Liver (tissue), 9 donors: Measurements from ENCODE around the gene ZDHHC9. TPM values are rescaled to one million over a fixed set of nuclear protein-coding genes. Genes with fewer than 3 reads are reported as not detected.

Experiments
- DNase-seq: peaks from one replicate; pipeline ENCODE4 v3.0.0-alpha.2; 2017; ENCODE audit warnings: low spot score
- H3K27ac ChIP-seq, 2 donors: one replicate each; pipeline ENCODE4 v1.7.0; 2013; ENCODE audit warnings: inconsistent platforms in 2 of 2, low read length in 2 of 2, control low read depth in 1 of 2, low read depth in 1 of 2, mild to moderate bottlenecking in 1 of 2
- H3K27me3 ChIP-seq, 4 donors: one replicate each; pipeline versions ENCODE4 v1.6.1 to v1.7.0; 2013; ENCODE audit warnings: low read length in 3 of 4, inconsistent platforms in 1 of 4, mild to moderate bottlenecking in 1 of 4, moderate library complexity in 1 of 4; ENCODE audit not compliant: control insufficient read depth in 4 of 4, insufficient read depth in 4 of 4
- H3K36me3 ChIP-seq, 4 donors: one replicate each; pipeline versions ENCODE4 v1.6.1 to v1.7.0; 2013; ENCODE audit warnings: low read length in 3 of 4, mild to moderate bottlenecking in 3 of 4, low read depth in 1 of 4, moderate library complexity in 1 of 4; ENCODE audit not compliant: control insufficient read depth in 4 of 4, insufficient read depth in 3 of 4
- H3K4me1 ChIP-seq, 4 donors: one replicate each; pipeline versions ENCODE4 v1.6.1 to v1.7.0; 2013; ENCODE audit warnings: low read length in 3 of 4, mild to moderate bottlenecking in 3 of 4, moderate library complexity in 1 of 4; ENCODE audit not compliant: control insufficient read depth in 4 of 4, insufficient read depth in 4 of 4
- H3K4me3 ChIP-seq, 3 donors: one replicate each; pipeline versions ENCODE4 v1.6.1 to v1.7.0; 2013; ENCODE audit warnings: low read length in 3 of 3, control low read depth in 1 of 3, low read depth in 1 of 3, mild to moderate bottlenecking in 1 of 3
- H3K9ac ChIP-seq, 2 donors: one replicate each; pipeline ENCODE4 v1.7.0; 2013; ENCODE audit warnings: low read length in 2 of 2, mild to moderate bottlenecking in 2 of 2, moderate library complexity in 2 of 2, control low read depth in 1 of 2, low read depth in 1 of 2
- H3K9me3 ChIP-seq, 4 donors: one replicate each; pipeline versions ENCODE4 v1.6.1 to v1.7.0; 2013; ENCODE audit warnings: low read length in 3 of 4; ENCODE audit not compliant: control insufficient read depth in 4 of 4
- EGR1 ChIP-seq, 2 donors: IDR thresholded peaks; 2 replicates each; pipeline ENCODE4 v1.6.1; 2016 to 2018; ENCODE audit warnings: antibody characterized with exemption in 2 of 2, low read depth in 2 of 2
- FOXA1 ChIP-seq: IDR thresholded peaks from 2 replicates; pipeline ENCODE4 v1.6.1; 2016; ENCODE audit warnings: antibody characterized with exemption
- FOXA2 ChIP-seq: IDR thresholded peaks from 2 replicates; pipeline ENCODE4 v1.6.1; 2016; ENCODE audit warnings: antibody characterized with exemption
- GABPA ChIP-seq, 2 donors: IDR thresholded peaks in 1 of 2; conservative IDR thresholded peaks in 1 of 2; 2 replicates each; pipeline ENCODE4 v1.6.1; 2016; ENCODE audit warnings: antibody characterized with exemption in 2 of 2, mild to moderate bottlenecking in 1 of 2, moderate library complexity in 1 of 2
- HNF4A ChIP-seq, 2 donors: conservative IDR thresholded peaks; 2 replicates each; pipeline ENCODE4 v1.6.1; 2016; ENCODE audit warnings: antibody characterized with exemption in 2 of 2, mild to moderate bottlenecking in 2 of 2
- JUND ChIP-seq, 2 donors: IDR thresholded peaks; 2 replicates each; pipeline ENCODE4 v1.6.1; 2016; ENCODE audit warnings: antibody characterized with exemption in 2 of 2
- NR2F2 ChIP-seq: IDR thresholded peaks from 2 replicates; pipeline ENCODE4 v1.6.1; 2016; ENCODE audit warnings: antibody characterized with exemption
- RAD21 ChIP-seq, 2 donors: IDR thresholded peaks; 2 replicates each; pipeline ENCODE4 v1.6.1; 2016; ENCODE audit warnings: antibody characterized with exemption in 2 of 2, mild to moderate bottlenecking in 2 of 2
- SP1 ChIP-seq: IDR thresholded peaks from 2 replicates; pipeline ENCODE4 v1.6.1; 2018; ENCODE audit warnings: antibody characterized with exemption, mild to moderate bottlenecking
- TAF1 ChIP-seq: conservative IDR thresholded peaks from 2 replicates; pipeline ENCODE4 v1.6.1; 2016; ENCODE audit warnings: antibody characterized with exemption, mild to moderate bottlenecking
- YY1 ChIP-seq: IDR thresholded peaks from 2 replicates; pipeline ENCODE4 v1.6.1; 2016; ENCODE audit warnings: antibody characterized with exemption, mild to moderate bottlenecking
- WGBS: extraction: QIAGEN DNeasy Blood & Tissue Kit; methylation state at CpG from one replicate; pipeline ENCODE4 v1.1.7; 2013; 5-methylcytosine and 5-hydroxymethylcytosine counted together
- polyA plus RNA-seq, 2 donors: library from polyadenylated mRNA; stranded (reverse) in 1 of 2; unstranded in 1 of 2; fragments of 200-250 nt in 1 of 2; fragments of >200 nt in 1 of 2; fragmentation: Nextera tagmentation in 1 of 2; extraction: Ambion mirVana in 1 of 2; gene quantifications; one replicate each; pipeline versions ENCODE4 v1.2.1 to v1.2.3, GENCODE V29; 2013 to 2015
- total RNA-seq, 2 donors: library from RNA; depleted of rRNA; stranded (reverse); fragments of >200 nt; gene quantifications; one replicate each; pipeline ENCODE4 v1.2.3, GENCODE V29; 2014
- TF ChIP-seq, protein P1 (sequence below): IDR thresholded peaks from 2 replicates; pipeline ENCODE4 v1.6.1; 2016; ENCODE audit warnings: antibody characterized with exemption, mild to moderate bottlenecking
- TF ChIP-seq, protein P2 (sequence below): IDR thresholded peaks from 2 replicates; pipeline ENCODE4 v1.6.1; 2016; ENCODE audit warnings: antibody characterized with exemption
- TF ChIP-seq, protein P3 (sequence below): fragments of 150-350 bp; IDR thresholded peaks from 2 replicates; pipeline ENCODE4 v1.5.1; 2017; ENCODE audit warnings: improper control_type of control experiment, low read depth, low read length; ENCODE audit not compliant: missing input control
- TF ChIP-seq, protein P4 (sequence below): IDR thresholded peaks from 2 replicates; pipeline ENCODE4 v1.6.1; 2016; ENCODE audit warnings: antibody characterized with exemption
- TF ChIP-seq, protein P5 (sequence below): IDR thresholded peaks from 2 replicates; pipeline ENCODE4 v1.6.1; 2016; ENCODE audit warnings: antibody characterized with exemption
- donor health status: healthy.
- donor health status: healthy.
- donor health status: healthy.
- donor health status: healthy.
- donor health status: healthy.

The ZDHHC9 gene
- total and polyA plus RNA-seq, 4 donors = 10.2 to 26.8 (median 24.3) TPM

DNA sequence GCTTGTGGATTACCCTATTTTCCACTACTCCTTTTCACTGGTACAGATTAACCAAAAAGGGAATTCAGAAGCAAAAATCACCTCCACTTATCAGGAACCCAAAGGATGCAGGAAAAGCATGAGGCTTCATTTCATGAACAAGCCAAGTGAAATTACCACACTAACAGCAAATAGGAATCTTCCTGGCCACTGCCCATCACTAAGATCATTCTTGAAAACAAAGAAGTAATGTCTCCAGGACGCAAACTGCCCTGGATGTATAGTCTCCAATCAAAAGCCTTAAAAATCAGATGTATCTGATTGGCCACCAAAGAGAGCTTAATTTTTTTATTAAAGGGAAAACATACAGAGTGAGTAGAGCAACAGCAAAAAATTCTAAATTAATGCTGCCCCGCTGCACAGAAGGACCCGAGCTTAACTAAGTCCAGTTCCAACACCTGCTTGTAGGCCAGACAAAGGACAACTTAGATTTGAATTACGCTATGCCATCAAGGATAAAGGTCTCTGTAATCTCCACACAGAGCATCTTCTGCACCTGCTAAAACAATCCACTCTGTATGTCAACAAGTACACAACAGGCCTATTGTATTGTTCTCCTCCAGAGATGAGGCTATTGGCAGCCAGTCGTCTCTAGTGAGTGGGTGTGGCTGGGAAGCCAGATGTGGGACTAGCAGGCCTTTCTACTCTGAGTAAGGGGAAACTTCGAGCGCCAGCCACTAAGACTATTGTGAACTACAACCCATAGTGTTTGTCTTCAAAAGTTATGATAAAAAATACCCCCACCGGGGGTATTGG is 12.4 kb downstream of the ZDHHC9 start:
- Histone ChIP-seq H3K36me3 (peaks cover 0 to 8% (median 1%) of the 10 kb centered on the region in 4 donors), H3K27ac (no peak overlapping the region), H3K9ac (no peak overlapping the region), H3K27me3 (no peaks in the 10 kb centered on the region), H3K9me3 (no peaks in the 10 kb centered on the region), H3K4me3 (no peak overlapping the region), H3K4me1 (peaks cover 0 to 1% (median under 1%) of the 10 kb centered on the region in 4 donors)
- TF ChIP-seq TAF1 (no peak), FOXA2 (no peak), JUND (IDR thresholded peaks at IDR 0.05) (no peak), NR2F2 (no peak), GABPA (IDR thresholded peaks at IDR 0.05 in 1 of 2, conservative IDR thresholded peaks at IDR 0.05 in 1 of 2) (no peak), EGR1 (IDR thresholded peaks at IDR 0.05; ENCODE audit: low read depth in 2 of 2) (no peak), HNF4A (conservative IDR thresholded peaks at IDR 0.05) (no peak), SP1 (no peak), FOXA1 (no peak), RAD21 (IDR thresholded peaks at IDR 0.05) (no peak)
- TF ChIP-seq, protein P1, sequence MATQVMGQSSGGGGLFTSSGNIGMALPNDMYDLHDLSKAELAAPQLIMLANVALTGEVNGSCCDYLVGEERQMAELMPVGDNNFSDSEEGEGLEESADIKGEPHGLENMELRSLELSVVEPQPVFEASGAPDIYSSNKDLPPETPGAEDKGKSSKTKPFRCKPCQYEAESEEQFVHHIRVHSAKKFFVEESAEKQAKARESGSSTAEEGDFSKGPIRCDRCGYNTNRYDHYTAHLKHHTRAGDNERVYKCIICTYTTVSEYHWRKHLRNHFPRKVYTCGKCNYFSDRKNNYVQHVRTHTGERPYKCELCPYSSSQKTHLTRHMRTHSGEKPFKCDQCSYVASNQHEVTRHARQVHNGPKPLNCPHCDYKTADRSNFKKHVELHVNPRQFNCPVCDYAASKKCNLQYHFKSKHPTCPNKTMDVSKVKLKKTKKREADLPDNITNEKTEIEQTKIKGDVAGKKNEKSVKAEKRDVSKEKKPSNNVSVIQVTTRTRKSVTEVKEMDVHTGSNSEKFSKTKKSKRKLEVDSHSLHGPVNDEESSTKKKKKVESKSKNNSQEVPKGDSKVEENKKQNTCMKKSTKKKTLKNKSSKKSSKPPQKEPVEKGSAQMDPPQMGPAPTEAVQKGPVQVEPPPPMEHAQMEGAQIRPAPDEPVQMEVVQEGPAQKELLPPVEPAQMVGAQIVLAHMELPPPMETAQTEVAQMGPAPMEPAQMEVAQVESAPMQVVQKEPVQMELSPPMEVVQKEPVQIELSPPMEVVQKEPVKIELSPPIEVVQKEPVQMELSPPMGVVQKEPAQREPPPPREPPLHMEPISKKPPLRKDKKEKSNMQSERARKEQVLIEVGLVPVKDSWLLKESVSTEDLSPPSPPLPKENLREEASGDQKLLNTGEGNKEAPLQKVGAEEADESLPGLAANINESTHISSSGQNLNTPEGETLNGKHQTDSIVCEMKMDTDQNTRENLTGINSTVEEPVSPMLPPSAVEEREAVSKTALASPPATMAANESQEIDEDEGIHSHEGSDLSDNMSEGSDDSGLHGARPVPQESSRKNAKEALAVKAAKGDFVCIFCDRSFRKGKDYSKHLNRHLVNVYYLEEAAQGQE = no peak
- TF ChIP-seq, protein P2, sequence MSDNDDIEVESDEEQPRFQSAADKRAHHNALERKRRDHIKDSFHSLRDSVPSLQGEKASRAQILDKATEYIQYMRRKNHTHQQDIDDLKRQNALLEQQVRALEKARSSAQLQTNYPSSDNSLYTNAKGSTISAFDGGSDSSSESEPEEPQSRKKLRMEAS = no peak
- TF ChIP-seq, protein P3, sequence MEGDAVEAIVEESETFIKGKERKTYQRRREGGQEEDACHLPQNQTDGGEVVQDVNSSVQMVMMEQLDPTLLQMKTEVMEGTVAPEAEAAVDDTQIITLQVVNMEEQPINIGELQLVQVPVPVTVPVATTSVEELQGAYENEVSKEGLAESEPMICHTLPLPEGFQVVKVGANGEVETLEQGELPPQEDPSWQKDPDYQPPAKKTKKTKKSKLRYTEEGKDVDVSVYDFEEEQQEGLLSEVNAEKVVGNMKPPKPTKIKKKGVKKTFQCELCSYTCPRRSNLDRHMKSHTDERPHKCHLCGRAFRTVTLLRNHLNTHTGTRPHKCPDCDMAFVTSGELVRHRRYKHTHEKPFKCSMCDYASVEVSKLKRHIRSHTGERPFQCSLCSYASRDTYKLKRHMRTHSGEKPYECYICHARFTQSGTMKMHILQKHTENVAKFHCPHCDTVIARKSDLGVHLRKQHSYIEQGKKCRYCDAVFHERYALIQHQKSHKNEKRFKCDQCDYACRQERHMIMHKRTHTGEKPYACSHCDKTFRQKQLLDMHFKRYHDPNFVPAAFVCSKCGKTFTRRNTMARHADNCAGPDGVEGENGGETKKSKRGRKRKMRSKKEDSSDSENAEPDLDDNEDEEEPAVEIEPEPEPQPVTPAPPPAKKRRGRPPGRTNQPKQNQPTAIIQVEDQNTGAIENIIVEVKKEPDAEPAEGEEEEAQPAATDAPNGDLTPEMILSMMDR = no peak
- WGBS = 85% methylated on average over 8 of the region's 8 CpGs
- no peak for DNase-seq

DNA sequence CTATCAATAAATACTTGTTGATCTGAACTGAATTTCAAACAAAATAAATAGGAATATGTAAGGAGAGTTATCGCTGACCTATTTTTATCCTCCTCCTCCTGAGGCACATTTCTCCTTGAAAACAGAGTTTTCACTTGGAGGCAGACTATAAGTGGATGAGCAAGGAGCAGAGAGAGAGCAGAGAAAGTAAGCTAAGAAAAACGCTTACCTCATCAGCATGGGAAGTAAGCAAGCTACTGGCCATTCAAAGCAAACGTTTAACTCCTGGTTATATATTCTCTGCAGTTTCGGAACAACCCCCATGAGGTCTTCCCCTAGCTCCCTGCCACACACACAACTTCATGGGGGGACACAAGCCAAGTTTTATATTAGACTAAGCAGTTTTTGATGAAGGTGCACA is 13.2 kb downstream of the ZDHHC9 start:
- H3K4me3 ChIP-seq = no peak overlapping the region
- no peak for DNase-seq
- H3K9me3 ChIP-seq = no peaks in the 10 kb centered on the region
- no peak overlapping the region for H3K27ac ChIP-seq
- peaks cover 0 to 7% (median 2%) of the 10 kb centered on the region in 4 donors for H3K4me1 ChIP-seq
- peaks cover 0 to 8% (median 1%) of the 10 kb centered on the region in 4 donors for H3K36me3 ChIP-seq
- WGBS = 76% methylated on average over 4 of the region's 4 CpGs
- no peak overlapping the region for H3K9ac ChIP-seq
- H3K27me3 ChIP-seq = no peaks in the 10 kb centered on the region
- TF ChIP-seq SP1 (no peak), NR2F2 (no peak), JUND (IDR thresholded peaks at IDR 0.05) (no peak), HNF4A (conservative IDR thresholded peaks at IDR 0.05) (no peak), RAD21 (IDR thresholded peaks at IDR 0.05) (no peak), YY1 (no peak), TAF1 (no peak), GABPA (IDR thresholded peaks at IDR 0.05 in 1 of 2, conservative IDR thresholded peaks at IDR 0.05 in 1 of 2) (no peak), FOXA2 (no peak), FOXA1 (no peak)
- TF ChIP-seq, protein P4, sequence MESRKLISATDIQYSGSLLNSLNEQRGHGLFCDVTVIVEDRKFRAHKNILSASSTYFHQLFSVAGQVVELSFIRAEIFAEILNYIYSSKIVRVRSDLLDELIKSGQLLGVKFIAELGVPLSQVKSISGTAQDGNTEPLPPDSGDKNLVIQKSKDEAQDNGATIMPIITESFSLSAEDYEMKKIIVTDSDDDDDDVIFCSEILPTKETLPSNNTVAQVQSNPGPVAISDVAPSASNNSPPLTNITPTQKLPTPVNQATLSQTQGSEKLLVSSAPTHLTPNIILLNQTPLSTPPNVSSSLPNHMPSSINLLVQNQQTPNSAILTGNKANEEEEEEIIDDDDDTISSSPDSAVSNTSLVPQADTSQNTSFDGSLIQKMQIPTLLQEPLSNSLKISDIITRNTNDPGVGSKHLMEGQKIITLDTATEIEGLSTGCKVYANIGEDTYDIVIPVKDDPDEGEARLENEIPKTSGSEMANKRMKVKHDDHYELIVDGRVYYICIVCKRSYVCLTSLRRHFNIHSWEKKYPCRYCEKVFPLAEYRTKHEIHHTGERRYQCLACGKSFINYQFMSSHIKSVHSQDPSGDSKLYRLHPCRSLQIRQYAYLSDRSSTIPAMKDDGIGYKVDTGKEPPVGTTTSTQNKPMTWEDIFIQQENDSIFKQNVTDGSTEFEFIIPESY = no peak
- TF ChIP-seq, protein P5, sequence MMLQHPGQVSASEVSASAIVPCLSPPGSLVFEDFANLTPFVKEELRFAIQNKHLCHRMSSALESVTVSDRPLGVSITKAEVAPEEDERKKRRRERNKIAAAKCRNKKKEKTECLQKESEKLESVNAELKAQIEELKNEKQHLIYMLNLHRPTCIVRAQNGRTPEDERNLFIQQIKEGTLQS = no peak
- TF ChIP-seq, protein P3 = no peak
- TF ChIP-seq, protein P1 = no peak
